ENCODE measurements around the gene IKBIP.
"Not testable (repeated sequence)": the region's sequence is repeated elsewhere in the genome, so short reads cannot be mapped to it uniquely, and the experiment has no call there.

DNA sequence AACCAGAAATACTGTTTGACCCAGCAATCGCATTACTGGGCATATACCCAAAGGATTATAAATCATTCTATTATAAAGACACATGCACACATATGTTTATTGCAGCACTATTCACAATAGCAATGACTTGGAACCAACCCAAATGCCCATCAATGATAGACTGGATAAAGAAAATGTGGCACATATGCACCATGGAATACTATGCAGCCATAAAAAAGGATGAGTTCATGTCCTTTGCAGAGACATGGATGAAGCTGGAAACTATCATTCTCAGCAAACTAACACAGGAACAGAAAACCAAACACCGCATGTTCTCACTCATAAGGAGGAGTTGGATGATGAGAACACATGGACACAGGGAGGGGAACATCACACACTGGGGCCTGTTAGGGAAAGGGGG is 67.8 kb downstream of the IKBIP start:
- TF ChIP-seq, protein P1, sequence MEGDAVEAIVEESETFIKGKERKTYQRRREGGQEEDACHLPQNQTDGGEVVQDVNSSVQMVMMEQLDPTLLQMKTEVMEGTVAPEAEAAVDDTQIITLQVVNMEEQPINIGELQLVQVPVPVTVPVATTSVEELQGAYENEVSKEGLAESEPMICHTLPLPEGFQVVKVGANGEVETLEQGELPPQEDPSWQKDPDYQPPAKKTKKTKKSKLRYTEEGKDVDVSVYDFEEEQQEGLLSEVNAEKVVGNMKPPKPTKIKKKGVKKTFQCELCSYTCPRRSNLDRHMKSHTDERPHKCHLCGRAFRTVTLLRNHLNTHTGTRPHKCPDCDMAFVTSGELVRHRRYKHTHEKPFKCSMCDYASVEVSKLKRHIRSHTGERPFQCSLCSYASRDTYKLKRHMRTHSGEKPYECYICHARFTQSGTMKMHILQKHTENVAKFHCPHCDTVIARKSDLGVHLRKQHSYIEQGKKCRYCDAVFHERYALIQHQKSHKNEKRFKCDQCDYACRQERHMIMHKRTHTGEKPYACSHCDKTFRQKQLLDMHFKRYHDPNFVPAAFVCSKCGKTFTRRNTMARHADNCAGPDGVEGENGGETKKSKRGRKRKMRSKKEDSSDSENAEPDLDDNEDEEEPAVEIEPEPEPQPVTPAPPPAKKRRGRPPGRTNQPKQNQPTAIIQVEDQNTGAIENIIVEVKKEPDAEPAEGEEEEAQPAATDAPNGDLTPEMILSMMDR (IDR thresholded peaks at IDR 0.05) = not testable (repeated sequence)
- not testable (repeated sequence) for TF ChIP-seq POLR2AphosphoS5 (IDR thresholded peaks at IDR 0.05); POLR2A (IDR thresholded peaks at IDR 0.05); EP300 (IDR thresholded peaks at IDR 0.05; ENCODE audit: low read depth)

Data from transverse colon (tissue), 4 donors.